ENCODE data around the gene MTIF3.
A peak's percentile ranks its signal among the peaks of the same experiment; 100 is the strongest.

DNA sequence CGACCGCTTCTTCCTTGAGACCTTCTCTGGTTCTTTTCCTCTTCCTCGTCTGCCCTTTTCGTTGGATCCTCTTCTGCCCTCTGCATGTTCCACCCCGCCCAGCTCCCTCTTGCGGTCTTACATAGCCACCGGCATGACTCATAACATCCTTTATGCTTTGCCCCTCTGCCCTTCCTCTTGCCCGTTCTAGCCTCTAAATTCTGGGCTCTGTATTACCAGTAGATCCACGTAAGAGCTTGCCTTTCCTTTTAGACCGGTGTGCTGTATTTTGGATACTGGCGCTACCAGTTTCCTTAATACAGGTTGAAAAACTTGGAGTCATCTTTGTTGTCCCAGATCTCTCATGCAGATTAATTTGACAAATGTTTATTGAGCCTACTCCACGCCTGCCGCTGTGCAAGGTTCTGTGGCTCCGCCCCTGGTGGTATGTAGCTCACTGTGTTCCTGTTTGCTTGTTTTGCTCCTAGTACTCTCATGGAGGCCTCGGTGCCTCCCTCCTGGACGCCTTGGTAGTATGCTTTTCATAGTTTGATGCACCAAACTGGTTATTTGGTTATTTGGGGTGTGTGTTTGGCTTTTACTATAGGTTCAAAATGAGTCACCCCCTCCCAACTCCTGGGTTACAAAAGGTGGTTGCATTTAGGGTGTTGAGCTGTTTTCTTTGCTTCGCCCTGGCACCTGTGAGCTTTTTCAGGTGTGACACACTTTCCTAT lies 24.3 kb downstream of the MTIF3 start:
- TF ChIP-seq, protein P1, sequence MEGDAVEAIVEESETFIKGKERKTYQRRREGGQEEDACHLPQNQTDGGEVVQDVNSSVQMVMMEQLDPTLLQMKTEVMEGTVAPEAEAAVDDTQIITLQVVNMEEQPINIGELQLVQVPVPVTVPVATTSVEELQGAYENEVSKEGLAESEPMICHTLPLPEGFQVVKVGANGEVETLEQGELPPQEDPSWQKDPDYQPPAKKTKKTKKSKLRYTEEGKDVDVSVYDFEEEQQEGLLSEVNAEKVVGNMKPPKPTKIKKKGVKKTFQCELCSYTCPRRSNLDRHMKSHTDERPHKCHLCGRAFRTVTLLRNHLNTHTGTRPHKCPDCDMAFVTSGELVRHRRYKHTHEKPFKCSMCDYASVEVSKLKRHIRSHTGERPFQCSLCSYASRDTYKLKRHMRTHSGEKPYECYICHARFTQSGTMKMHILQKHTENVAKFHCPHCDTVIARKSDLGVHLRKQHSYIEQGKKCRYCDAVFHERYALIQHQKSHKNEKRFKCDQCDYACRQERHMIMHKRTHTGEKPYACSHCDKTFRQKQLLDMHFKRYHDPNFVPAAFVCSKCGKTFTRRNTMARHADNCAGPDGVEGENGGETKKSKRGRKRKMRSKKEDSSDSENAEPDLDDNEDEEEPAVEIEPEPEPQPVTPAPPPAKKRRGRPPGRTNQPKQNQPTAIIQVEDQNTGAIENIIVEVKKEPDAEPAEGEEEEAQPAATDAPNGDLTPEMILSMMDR (tag by site-specific recombination; IDR thresholded peaks at IDR 0.05), result peak; percentile 83
- TF ChIP-seq, protein P2, sequence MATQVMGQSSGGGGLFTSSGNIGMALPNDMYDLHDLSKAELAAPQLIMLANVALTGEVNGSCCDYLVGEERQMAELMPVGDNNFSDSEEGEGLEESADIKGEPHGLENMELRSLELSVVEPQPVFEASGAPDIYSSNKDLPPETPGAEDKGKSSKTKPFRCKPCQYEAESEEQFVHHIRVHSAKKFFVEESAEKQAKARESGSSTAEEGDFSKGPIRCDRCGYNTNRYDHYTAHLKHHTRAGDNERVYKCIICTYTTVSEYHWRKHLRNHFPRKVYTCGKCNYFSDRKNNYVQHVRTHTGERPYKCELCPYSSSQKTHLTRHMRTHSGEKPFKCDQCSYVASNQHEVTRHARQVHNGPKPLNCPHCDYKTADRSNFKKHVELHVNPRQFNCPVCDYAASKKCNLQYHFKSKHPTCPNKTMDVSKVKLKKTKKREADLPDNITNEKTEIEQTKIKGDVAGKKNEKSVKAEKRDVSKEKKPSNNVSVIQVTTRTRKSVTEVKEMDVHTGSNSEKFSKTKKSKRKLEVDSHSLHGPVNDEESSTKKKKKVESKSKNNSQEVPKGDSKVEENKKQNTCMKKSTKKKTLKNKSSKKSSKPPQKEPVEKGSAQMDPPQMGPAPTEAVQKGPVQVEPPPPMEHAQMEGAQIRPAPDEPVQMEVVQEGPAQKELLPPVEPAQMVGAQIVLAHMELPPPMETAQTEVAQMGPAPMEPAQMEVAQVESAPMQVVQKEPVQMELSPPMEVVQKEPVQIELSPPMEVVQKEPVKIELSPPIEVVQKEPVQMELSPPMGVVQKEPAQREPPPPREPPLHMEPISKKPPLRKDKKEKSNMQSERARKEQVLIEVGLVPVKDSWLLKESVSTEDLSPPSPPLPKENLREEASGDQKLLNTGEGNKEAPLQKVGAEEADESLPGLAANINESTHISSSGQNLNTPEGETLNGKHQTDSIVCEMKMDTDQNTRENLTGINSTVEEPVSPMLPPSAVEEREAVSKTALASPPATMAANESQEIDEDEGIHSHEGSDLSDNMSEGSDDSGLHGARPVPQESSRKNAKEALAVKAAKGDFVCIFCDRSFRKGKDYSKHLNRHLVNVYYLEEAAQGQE (tag by site-specific recombination; IDR thresholded peaks at IDR 0.05), result no peak
- TF ChIP-seq ZNF248 (tag by site-specific recombination; IDR thresholded peaks at IDR 0.05), result no peak
